ENCODE data around the gene VAPA.

- no peak for TF ChIP-seq MAZ (IDR thresholded peaks at IDR 0.05; ENCODE audit: borderline replicate concordance, low read depth, low read length)
- TF ChIP-seq, protein P1, sequence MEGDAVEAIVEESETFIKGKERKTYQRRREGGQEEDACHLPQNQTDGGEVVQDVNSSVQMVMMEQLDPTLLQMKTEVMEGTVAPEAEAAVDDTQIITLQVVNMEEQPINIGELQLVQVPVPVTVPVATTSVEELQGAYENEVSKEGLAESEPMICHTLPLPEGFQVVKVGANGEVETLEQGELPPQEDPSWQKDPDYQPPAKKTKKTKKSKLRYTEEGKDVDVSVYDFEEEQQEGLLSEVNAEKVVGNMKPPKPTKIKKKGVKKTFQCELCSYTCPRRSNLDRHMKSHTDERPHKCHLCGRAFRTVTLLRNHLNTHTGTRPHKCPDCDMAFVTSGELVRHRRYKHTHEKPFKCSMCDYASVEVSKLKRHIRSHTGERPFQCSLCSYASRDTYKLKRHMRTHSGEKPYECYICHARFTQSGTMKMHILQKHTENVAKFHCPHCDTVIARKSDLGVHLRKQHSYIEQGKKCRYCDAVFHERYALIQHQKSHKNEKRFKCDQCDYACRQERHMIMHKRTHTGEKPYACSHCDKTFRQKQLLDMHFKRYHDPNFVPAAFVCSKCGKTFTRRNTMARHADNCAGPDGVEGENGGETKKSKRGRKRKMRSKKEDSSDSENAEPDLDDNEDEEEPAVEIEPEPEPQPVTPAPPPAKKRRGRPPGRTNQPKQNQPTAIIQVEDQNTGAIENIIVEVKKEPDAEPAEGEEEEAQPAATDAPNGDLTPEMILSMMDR (conservative IDR thresholded peaks at IDR 0.05; ENCODE audit: low read depth, low read length): no peak
- no peak for TF ChIP-seq POLR2A (IDR thresholded peaks at IDR 0.05; ENCODE audit: low read depth, low read length)
- TF ChIP-seq RAD21 (IDR thresholded peaks at IDR 0.05; ENCODE audit: low read length): no peak
- no peak for TF ChIP-seq SMC3 (IDR thresholded peaks at IDR 0.05; ENCODE audit: low read depth, low read length)
- no peak for TF ChIP-seq RFX5 (IDR thresholded peaks at IDR 0.05; ENCODE audit: low read depth, low read length)
- TF ChIP-seq RCOR1 (IDR thresholded peaks at IDR 0.05; ENCODE audit: insufficient replicate concordance, low read length): no peak
- TF ChIP-seq CEBPB (IDR thresholded peaks at IDR 0.05; ENCODE audit: low read depth, low read length): no peak
Measured at GRCh38 chr18:9918016-9918680, 4.3 kb downstream of the VAPA start.

All from IMR-90 (cell line).